Erythroblast (primary cell): ENCODE data around the gene PCBP2.

Experiments used
- GATA1 ChIP-seq: IDR thresholded peaks from 2 replicates; pipeline ENCODE4 v1.6.1; 2011; ENCODE audit warnings: low read depth, mild to moderate bottlenecking, control low read depth, low read length, moderate library complexity
- POLR2A ChIP-seq: IDR thresholded peaks from 2 replicates; pipeline ENCODE4 v1.6.1; 2011; ENCODE audit warnings: mild to moderate bottlenecking, low read length

DNA sequence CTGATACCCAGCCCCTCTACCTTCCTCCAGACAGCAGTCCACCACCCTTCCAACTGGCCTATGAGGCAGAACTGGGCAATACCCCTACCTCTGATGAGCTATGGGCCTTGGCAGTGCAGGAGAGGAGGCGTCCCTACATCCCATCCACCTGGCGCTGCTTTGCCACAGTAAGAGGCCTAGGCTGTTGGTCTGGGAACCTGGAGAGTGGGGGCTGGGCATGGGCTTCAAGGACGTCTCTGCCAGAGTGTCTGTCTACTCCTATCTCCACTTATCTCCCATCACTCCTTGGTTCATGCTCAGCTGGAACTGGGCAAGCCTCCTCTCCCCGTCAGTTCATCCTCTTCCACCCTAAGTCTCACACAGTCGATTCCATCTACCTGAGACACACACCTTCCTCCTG lies 21.8 kb upstream of the PCBP2 start:
- TF ChIP-seq POLR2A (no peak), GATA1 (no peak)
